AG04449 (cell line): Measurements from ENCODE around the gene MAML1.

Experiments used
- CTCF ChIA-PET: fragments of 350-600 bp; formaldehyde crosslinking; extraction: SDS; loops from one replicate; lab custom pipeline; 2021; ENCODE audit warnings: antibody characterized with exemption; lab: Yijun Ruan, JAX
- POLR2A ChIA-PET: fragments of 400-600, 350-600 bp; formaldehyde crosslinking; extraction: SDS; loops from one replicate; lab custom pipeline; 2020; ENCODE audit warnings: antibody characterized with exemption, inconsistent platforms; lab: Yijun Ruan, JAX
- DNase-seq: peaks from one replicate; pipeline ENCODE4 v3.0.0-alpha.2; 2010; ENCODE audit warnings: low read depth, low spot score
- H3K4me3 ChIP-seq: 2 replicates; pipeline ENCODE4 v1.5.1; 2011; ENCODE audit warnings: low read depth, mild to moderate bottlenecking, control low read depth, low read length
- TF ChIP-seq, protein P1 (sequence below): IDR thresholded peaks from one replicate; pipeline ENCODE4 v1.5.1; 2011; ENCODE audit warnings: mild to moderate bottlenecking, moderate library complexity, low read length, control low read depth, inconsistent platforms; ENCODE audit not compliant: insufficient read depth; ENCODE audit errors: missing control alignments

Gene MAML1

DNA sequence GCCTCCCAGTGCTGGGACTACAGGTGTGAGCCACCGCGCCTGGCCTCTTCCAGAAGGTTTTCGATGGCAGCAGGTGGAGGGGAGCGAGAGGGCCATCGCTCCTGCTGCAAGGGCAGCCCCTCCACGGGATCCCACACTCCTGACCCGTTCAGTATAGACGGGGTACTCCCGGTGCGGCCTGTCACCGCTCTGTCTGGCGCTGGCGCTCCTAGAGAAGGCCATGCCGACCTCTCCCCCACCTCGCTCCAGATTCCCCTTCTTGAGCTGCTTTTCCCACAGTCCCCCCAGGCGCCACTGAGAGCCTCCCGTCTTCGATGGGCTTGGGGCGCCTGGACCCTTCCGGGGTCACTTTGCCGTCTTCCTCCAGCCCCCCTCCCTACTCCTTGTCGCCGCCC lies 83.8 kb downstream of the MAML1 start:
- TF ChIP-seq, protein P1, sequence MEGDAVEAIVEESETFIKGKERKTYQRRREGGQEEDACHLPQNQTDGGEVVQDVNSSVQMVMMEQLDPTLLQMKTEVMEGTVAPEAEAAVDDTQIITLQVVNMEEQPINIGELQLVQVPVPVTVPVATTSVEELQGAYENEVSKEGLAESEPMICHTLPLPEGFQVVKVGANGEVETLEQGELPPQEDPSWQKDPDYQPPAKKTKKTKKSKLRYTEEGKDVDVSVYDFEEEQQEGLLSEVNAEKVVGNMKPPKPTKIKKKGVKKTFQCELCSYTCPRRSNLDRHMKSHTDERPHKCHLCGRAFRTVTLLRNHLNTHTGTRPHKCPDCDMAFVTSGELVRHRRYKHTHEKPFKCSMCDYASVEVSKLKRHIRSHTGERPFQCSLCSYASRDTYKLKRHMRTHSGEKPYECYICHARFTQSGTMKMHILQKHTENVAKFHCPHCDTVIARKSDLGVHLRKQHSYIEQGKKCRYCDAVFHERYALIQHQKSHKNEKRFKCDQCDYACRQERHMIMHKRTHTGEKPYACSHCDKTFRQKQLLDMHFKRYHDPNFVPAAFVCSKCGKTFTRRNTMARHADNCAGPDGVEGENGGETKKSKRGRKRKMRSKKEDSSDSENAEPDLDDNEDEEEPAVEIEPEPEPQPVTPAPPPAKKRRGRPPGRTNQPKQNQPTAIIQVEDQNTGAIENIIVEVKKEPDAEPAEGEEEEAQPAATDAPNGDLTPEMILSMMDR, result no peak
- POLR2A ChIA-PET, result no interaction called here
- peak overlapping the region; percentile 42 for H3K4me3 ChIP-seq
- CTCF ChIA-PET, result interaction anchor here (1.6 to 2.5 kb wide), 2 partner anchors 19 to 54 kb away, joined by 5 to 8 read pairs; no protein-coding TSS in a partner anchor
- DNase-seq, result no peak

DNA sequence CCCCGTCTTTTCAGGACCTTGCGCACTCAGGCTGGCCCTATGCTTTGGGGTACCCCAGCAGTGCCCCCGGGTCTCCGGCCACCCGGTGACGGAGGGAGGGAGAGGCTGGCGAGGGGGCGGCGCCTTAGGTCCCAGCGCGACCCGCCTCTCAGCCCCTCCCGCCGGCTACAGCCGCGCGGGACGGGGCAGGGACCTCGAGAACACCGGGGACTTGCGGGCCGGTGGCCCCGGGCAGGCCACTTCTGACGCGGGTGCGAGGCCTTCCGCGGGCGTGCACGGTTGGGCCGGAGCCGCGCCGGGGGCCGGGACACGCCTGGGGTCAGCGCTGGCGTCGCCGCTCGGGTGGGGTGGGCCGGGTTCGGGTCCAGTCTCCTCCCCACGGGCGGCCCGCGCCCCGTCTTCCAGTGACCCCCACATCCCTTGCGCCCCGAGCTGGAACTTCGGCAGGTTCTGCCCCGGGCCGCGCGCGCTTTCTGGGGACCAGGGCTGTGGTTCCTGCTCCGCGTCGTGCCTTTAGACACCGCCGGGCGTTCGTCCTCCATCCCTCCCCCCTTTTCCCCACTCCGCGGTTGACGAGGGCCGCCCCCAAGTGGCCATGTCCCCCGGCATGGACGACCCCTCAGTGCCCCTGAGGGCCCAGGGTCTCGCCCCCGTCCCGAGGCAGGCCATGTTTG lies 84.3 kb downstream of the MAML1 start:
- DNase-seq, result no peak
- ChIA-PET POLR2A (no interaction called here), CTCF (interaction anchor here (0.8 to 2.5 kb wide), 2 partner anchors 20 to 21 kb away, joined by 3 to 8 read pairs; no protein-coding TSS in a partner anchor)
- TF ChIP-seq, protein P1, result no peak
- peak overlapping the region; percentile 42 for H3K4me3 ChIP-seq

DNA sequence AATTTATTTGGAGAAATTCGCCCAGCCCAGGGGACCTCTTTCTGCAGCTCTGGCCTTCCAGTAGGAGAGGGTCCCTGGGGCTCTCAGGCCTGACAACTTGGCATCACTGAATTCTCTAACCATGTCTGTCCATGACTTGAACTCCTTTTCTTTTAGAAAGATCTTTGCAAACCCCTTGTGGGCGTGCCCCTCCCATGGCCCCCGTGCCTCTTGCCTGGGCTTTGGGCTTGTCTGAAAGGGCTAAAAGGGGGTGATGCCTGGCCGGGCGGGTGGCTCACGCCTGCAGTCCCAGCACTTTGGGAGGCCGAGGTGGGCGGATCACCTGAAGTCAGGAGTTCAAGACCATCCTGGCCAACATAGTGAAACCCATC lies 84.8 kb downstream of the MAML1 start:
- TF ChIP-seq, protein P1, result no peak
- ChIA-PET CTCF (interaction anchor here (0.8 kb wide), 1 partner anchor 21 kb away, joined by 3 read pairs; no protein-coding TSS in a partner anchor), POLR2A (no interaction called here)
- DNase-seq, result no peak
- no peak overlapping the region; the same call in 1 of the 2 replicates for H3K4me3 ChIP-seq

DNA sequence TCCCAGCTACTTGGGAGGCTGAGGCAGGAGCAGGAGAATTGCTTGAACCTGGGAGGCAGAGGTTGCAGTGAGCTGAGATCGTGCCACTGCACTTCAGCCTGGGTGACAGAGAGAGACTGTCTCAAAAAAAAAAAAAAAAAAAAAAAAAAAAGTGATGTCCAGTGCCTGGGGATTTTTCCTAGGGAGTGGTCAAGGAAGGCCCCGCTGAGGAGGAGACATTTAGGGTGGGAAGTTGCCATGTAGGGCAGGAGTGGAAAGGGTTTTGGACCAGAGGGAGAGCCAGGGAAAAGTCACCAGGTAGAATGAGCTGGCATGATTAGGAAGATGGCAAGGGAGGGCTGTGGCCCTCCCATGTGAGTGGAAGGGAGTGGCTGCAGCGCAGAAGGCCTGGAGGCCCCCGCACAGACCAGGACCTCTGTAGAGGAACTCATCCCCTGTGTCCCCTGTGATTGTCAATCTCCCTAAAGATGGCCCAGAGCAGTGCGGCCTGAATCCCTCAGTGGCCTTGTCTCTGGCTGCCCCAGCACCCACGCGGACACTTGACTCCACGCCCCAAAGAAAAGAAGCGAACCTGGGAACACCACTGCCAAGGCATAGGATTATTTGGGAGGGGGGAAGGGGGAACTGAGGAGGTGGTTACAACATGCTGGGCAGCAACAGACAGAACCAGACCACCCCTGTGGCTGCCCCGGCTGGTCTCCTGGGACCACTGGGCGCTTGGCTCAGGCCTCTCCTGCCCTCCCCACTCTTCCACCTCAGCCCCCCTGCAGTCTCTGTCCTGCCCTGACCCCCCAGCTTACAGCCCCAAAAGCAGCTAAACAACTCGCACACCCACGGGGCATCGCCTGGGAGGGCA lies 85.5 kb downstream of the MAML1 start:
- POLR2A ChIA-PET, result no interaction called here
- CTCF ChIA-PET, result interaction anchor here (0.8 kb wide), 1 partner anchor 22 kb away, joined by 3 read pairs; no protein-coding TSS in a partner anchor
- TF ChIP-seq, protein P1, result no peak
- H3K4me3 ChIP-seq, result no peak overlapping the region; the same call in 1 of the 2 replicates
- DNase-seq, result no peak

DNA sequence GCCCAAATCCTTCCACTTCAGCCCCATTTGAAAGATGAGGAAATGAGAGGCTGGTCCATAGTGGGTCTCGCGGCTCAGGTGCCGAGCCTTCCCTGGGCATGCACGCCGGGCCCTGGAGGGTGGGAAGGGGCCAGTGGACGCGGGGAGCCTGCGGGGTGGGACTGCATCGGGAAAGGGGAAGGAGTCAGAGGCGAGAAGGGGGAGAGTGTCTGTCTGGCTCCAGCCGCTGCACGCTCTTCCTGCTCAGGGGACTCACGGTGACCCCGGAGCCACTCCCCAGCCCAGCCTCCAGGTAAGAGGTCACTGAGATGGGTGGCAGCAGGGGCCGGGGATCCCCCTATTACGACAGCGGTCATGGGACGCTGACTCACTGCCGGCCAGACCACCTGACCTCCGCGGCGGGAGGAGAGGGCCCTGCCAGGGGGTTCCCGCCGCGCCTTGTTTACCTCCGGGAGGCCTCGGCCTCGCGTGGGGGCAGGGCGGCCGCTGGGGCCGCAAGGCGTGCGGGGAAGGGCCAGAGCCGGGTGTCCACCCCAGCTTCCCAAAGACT lies 86.2 kb downstream of the MAML1 start:
- CTCF ChIA-PET, result interaction anchor here (1.0 to 1.1 kb wide), 3 partner anchors 17 to 205 kb away, joined by 3 to 6 read pairs (median 4); no protein-coding TSS in a partner anchor
- TF ChIP-seq, protein P1, result no peak
- peak; percentile 65 for DNase-seq
- POLR2A ChIA-PET, result interaction anchor here (1.0 to 2.6 kb wide), 2 partner anchors 7 to 12 kb away, joined by 3 to 15 read pairs; no protein-coding TSS in a partner anchor
- H3K4me3 ChIP-seq, result peak overlapping the region; percentile 40
